Suppressor macrophage treated with lipopolysaccharide for 1 hour (primary cell): ENCODE results near the gene TNKS1BP1.
A peak's percentile ranks its signal among the peaks of the same experiment; 100 is the strongest.
"Not testable (repeated sequence)": the region's sequence is repeated elsewhere in the genome, so short reads cannot be mapped to it uniquely, and the experiment has no call there.

Source experiments
- DNase-seq, 3 donors: peaks; one replicate each; pipeline ENCODE4 v3.0.0-alpha.2; 2020 to 2022

The TNKS1BP1 gene

GRCh38 chr11:57288771-57289579 is 35.8 kb downstream of the TNKS1BP1 start:
- DNase-seq, result peak; percentile 51 to 67 (median 57)

GRCh38 chr11:57287884-57288283 is 36.9 kb downstream of the TNKS1BP1 start:
- no peak for DNase-seq

GRCh38 chr11:57283231-57283990 is 41.3 kb downstream of the TNKS1BP1 start:
- no peak for DNase-seq

GRCh38 chr11:57281546-57281945 is 43.2 kb downstream of the TNKS1BP1 start:
- not testable (repeated sequence) for DNase-seq

- no peak for DNase-seq
Observed at GRCh38 chr11:57279116-57279515, 45.6 kb downstream of the TNKS1BP1 start.

GRCh38 chr11:57278721-57279095 is 46.0 kb downstream of the TNKS1BP1 start:
- DNase-seq, result no peak

GRCh38 chr11:57277845-57278720 is 46.7 kb downstream of the TNKS1BP1 start:
- DNase-seq, result peak; percentile 69 to 82 (median 75)

DNA sequence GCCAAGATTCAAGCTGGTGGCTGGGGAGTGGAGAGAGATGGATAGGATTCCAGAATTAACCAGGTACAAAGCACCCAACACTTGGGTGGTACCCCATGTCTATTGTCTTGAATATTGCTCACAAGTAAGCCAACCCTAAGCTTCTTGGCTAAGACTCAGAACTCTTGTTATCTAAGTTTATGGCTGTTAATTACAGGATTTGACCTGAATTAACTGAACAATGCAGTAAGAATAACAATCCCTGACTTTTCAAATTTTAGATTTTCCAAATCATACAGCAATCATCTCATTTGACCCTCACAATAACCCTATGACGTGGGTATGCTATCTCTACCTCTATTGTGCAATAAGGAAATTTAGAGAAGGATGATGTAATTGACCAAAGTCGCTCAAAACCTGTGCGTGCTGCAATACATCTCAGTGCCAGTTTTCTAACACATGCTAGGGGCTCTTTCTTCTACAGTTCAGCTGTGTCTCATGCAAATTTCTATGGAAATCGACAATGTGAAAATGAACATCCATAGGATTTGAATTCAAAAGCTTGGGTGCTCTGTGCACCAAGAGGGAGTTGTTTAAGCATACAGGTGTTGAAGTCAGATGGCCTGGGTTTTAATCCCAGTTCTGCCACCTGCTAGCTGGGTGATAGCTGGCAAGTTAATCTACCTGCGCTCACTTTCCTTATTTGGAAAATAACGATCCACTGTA is 47.6 kb downstream of the TNKS1BP1 start:
- peak; percentile 51 to 68 (median 67) for DNase-seq

GRCh38 chr11:57276169-57276970 is 48.4 kb downstream of the TNKS1BP1 start:
- no peak for DNase-seq

DNA sequence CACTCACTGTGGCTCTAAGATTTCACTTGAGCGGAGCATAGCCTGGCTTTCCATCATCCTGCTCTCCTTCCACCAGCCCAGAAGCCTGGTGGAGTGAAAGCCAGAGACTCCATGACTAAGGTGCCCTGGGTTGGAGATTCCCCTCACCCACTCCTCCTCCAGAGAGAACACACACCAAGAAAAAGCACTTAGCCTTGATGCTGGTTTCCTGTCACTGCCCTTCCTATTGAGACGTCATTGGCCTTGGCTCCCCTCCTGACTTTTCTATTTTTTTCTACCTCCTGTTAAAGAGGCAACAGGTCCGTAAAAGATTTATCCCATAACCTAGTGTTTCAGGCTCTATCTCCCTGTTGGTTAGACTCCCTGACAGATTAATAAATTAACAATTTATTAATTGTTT is 49.2 kb downstream of the TNKS1BP1 start:
- DNase-seq, result peak; percentile 24 to 42 (median 33)

- no peak for DNase-seq
Observed at GRCh38 chr11:57274904-57275498, 49.8 kb downstream of the TNKS1BP1 start.

DNA sequence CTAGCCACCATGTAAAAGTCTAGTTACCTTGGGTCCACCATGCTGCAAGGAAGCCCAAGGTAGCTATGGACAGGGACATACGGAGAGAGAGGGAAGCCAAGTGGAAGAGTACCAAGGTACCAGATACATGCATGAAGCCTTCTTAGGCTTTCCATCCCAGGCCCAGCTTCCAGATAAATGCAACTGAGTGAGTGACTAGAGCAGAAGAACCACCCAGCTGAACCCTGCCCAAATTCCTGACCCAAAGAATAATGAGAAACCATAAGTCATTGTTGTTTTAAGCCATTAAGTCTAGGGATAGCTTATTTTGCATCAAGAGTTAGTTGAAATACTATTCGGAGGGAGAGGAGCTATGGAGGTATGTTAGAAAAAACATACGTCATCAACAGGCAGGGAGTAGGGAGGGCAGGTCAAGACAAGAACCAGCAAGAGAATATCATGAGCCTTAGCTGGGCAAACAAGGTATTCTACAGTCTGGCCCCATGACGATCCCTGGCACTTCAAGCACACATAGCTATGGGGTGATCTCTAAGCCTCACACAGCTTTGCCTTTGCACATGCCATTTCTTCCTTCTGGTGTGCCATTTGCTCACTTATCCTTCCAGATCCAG is 51.2 kb downstream of the TNKS1BP1 start:
- DNase-seq, result no peak

DNA sequence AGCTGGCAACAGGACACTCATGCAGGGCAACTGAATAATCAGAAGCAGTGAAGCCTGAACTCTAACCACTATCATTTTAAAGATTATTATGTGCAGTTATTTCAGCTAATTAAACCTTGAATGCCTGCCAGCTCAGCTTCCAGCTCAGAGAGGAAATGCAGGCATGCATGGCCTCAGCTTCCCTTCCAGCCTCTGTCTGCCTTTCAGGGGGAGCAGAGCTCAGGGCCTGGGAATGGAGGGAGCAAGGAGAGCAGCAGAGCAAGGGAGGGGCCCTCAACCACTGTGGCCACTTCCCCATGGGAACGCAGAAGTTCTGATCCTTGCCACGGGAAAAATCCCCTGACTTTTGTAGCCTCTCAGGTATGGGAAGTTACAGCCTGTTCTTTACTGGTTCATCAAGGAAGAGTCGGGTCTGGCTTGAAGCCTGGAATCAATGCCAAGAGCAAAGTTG is 55.2 kb downstream of the TNKS1BP1 start:
- DNase-seq, result no peak

DNA sequence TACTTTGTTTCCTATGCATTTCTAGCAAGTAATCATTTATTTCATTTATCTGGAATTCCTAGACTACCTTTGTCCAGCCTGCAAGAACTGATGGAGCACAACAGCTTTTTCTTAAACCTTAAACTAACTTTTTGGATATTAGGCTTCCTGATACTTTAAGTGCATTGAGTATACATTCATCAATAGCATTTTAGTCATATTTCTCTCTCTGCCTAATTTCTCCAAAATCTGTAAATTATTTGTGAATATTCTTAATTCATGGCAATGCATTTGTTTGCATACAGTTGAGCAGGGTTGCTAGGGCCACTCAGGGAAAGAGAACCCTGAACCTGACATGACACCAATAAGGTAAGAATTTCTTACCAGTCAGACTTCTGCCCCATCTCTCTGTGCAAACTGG is 58.6 kb downstream of the TNKS1BP1 start:
- no peak for DNase-seq

DNA sequence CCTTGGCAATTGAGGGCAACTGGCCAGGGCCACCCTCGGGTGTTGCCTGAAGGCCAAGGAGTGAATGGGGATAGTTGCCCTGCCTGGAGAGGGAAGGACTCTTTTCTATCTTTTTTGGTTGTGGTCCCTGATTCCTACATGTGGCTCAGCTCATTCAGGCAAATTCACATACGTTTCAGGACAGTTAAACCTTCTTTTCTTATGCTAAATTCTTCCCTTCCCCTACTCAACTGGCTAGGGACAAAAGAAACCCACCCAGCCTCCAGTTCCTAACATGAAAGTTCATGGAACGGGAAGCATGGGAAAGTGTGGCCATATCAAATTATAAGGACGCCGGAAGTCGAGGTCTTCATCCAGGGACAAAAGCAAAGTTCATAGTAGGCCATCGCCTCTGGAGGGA is 61.4 kb downstream of the TNKS1BP1 start:
- DNase-seq, result no peak

- DNase-seq, result no peak
Observed at GRCh38 chr11:57262157-57262556, 62.6 kb downstream of the TNKS1BP1 start.

DNA sequence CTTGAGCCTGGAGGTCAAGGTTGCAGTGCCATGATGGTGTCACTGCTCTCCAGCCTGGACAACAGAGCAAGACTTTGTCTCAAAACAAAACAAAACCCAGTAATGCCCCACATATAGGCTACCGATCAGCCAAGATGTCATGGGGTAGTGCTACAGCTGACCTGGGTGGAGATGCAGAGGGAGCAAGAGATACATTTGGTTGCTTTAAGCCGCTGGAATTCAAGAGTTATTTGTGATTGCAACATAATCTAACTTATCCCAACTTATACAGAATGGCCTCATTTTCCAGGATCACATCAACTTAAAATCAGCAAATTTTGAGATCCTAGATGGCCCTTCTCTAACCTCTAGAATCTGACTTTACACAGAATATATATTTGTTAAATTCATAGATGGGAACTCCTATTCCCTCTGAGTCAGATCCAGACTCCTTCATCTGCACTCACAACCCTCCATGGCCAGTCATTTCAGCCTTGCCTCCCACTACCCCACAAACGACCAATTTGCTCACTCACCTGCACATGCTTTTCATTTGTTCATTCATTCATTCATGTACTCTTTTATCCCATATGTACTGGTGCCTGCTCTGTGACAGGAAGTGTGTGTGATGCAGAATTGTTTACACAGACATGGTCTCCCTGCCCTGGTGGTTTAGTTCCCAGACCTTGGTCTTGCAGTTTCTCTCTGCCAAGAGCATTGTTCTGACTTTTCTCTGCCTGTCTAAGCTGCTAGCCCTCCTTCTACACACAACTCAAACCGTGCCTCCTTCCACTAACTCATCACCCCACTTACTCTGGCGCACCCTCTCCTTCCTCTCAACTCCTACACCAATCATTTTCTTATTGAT is 63.6 kb downstream of the TNKS1BP1 start:
- no peak for DNase-seq

GRCh38 chr11:57256119-57256518 is 68.6 kb downstream of the TNKS1BP1 start:
- no peak for DNase-seq

GRCh38 chr11:57255618-57256017 is 69.1 kb downstream of the TNKS1BP1 start:
- no peak for DNase-seq

GRCh38 chr11:57254631-57255030 is 70.1 kb downstream of the TNKS1BP1 start:
- no peak for DNase-seq
